ENCODE measurements around the gene AGXT.

AGXT gene

GRCh38 chr2:240889601-240890560, 21.3 kb downstream of the AGXT start:
- Mint-ChIP-seq H3K36me3 (ENCODE audit: low read depth) (no peaks in the 10 kb centered on the region), H3K27ac (no peak overlapping the region), H3K4me1 (no peaks in the 10 kb centered on the region), H3K4me3 (no peak overlapping the region), H3K27me3 (ENCODE audit: low read depth) (peaks cover 1% of the 10 kb centered on the region), H3K9me3 (no peaks in the 10 kb centered on the region)
- no peak for TF ChIP-seq CTCF (IDR thresholded peaks at IDR 0.05; ENCODE audit: unreplicated experiment in 3 of 3)

- Mint-ChIP-seq H3K27me3 (ENCODE audit: low read depth) (peaks cover 5% of the 10 kb centered on the region), H3K4me3 (no peak overlapping the region), H3K27ac (no peak overlapping the region), H3K36me3 (ENCODE audit: low read depth) (no peaks in the 10 kb centered on the region), H3K9me3 (no peaks in the 10 kb centered on the region), H3K4me1 (no peaks in the 10 kb centered on the region)
- TF ChIP-seq CTCF (IDR thresholded peaks at IDR 0.05; ENCODE audit: unreplicated experiment in 3 of 3) = no peak
These were observed 22.1 kb downstream of the AGXT start for GRCh38 chr2:240890691-240891090.

GRCh38 chr2:240891492-240892340, 23.1 kb downstream of the AGXT start:
- Mint-ChIP-seq H3K4me1 (no peaks in the 10 kb centered on the region), H3K9me3 (no peaks in the 10 kb centered on the region), H3K4me3 (no peak overlapping the region), H3K27me3 (ENCODE audit: low read depth) (peaks cover 5% of the 10 kb centered on the region), H3K27ac (no peak overlapping the region), H3K36me3 (ENCODE audit: low read depth) (no peaks in the 10 kb centered on the region)
- no peak for TF ChIP-seq CTCF (IDR thresholded peaks at IDR 0.05; ENCODE audit: unreplicated experiment in 3 of 3)

DNA sequence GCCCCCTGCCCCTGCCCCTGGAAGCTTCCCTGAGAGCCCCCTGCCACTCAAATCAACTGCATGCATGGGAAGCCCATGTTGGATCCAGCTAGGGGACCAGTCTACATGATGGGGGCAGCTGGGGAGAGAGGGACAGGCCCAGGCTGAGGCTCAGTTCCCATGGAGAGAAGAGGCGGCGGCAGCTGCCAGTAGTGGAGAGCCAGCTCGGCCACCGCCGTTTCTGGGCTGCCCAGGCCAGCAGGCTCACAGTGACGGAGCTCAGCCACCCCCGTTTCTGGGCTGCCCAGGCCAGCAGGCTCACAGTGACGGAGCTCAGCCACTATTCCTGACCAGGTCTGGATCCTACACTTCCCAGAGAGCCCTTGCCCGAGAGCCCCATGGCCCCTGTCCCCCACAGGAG, 23.7 kb downstream of the AGXT start:
- peaks cover 6% of the 10 kb centered on the region for H3K27me3 Mint-ChIP-seq (ENCODE audit: low read depth)
- H3K36me3 Mint-ChIP-seq (ENCODE audit: low read depth) = no peaks in the 10 kb centered on the region
- no peak for TF ChIP-seq CTCF (IDR thresholded peaks at IDR 0.05; ENCODE audit: unreplicated experiment in 3 of 3)

GRCh38 chr2:240892925-240893324, 24.3 kb downstream of the AGXT start:
- H3K4me1 Mint-ChIP-seq = no peaks in the 10 kb centered on the region

More for the DNA sequence above, 23.7 kb downstream of the AGXT start:
- Mint-ChIP-seq H3K4me1 (no peaks in the 10 kb centered on the region), H3K27ac (no peak overlapping the region), H3K4me3 (no peak overlapping the region), H3K9me3 (no peaks in the 10 kb centered on the region)

More at GRCh38 chr2:240892925-240893324, 24.3 kb downstream of the AGXT start:
- Mint-ChIP-seq H3K36me3 (ENCODE audit: low read depth) (no peaks in the 10 kb centered on the region), H3K27ac (no peak overlapping the region), H3K27me3 (ENCODE audit: low read depth) (peaks cover 8% of the 10 kb centered on the region), H3K9me3 (no peaks in the 10 kb centered on the region), H3K4me3 (no peak overlapping the region)
- TF ChIP-seq CTCF (IDR thresholded peaks at IDR 0.05; ENCODE audit: unreplicated experiment in 3 of 3) = no peak
